ENCODE measurements around the gene ZNF646. TPM values are rescaled to one million over a fixed set of nuclear protein-coding genes. Genes with fewer than 3 reads are reported as not detected.

ZNF646 gene
- total and polyA plus RNA-seq, 2 experiments from 2014 or later: 4.8 to 9.1 TPM

DNA sequence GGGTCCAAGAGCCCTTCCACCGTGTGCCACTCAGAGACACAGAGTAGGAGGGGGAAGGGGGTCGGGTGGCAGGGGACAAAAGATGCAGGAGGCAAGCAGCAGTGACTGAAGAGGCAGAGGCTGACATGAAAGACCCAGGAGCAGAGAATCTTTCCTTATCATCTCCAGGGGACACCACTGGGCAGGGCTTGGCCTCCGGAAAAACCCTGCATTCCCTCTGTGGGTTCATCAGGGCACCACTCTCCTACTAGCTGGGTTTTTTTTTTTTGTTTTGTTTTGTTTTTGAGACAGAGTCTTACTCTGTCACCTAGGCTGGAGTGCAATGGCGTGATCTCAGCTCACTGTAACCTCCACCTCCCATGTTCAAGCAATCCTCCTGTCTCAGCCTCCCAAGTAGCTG, 42.9 kb upstream of the ZNF646 start:
- WGBS (ENCODE audit: low lambda C conversion rate, missing lambda C conversion rate): 75% methylated on average over 4 of the region's 4 CpGs
- H3K4me2 ChIP-seq: no peak overlapping the region
- no peak overlapping the region for H2AFZ ChIP-seq
- H3K36me3 ChIP-seq (replicated peaks; ENCODE audit: insufficient read depth, low read depth): no peaks in the 10 kb centered on the region
- peaks cover 7% of the 10 kb centered on the region for H4K20me1 ChIP-seq (ENCODE audit: insufficient read depth, poor library complexity, severe bottlenecking)
- no peak for DNase-seq (ENCODE audit: low spot score)
- H3K9me2 ChIP-seq (replicated peaks; ENCODE audit: insufficient read depth): no peaks in the 10 kb centered on the region
- H3K9me3 ChIP-seq (ENCODE audit: low read depth): no peaks in the 10 kb centered on the region
- H3K27ac ChIP-seq: no peak overlapping the region
- H3K79me2 ChIP-seq: peaks cover 13% of the 10 kb centered on the region
- no peak overlapping the region for H3K4me3 ChIP-seq
- no peaks in the 10 kb centered on the region for H3K27me3 ChIP-seq
- no peaks in the 10 kb centered on the region for H3K4me1 ChIP-seq (ENCODE audit: insufficient read depth)
- no peak for TF ChIP-seq EZH2 (IDR thresholded peaks at IDR 0.05; ENCODE audit: borderline replicate concordance)
- TF ChIP-seq EZH2phosphoT487 (IDR thresholded peaks at IDR 0.05; ENCODE audit: low read depth, severe bottlenecking, unreplicated experiment): no peak
- no peak for TF ChIP-seq CTCF (IDR thresholded peaks at IDR 0.05; ENCODE audit: poor library complexity)

- Histone ChIP-seq H3K4me1 (ENCODE audit: insufficient read depth) (no peaks in the 10 kb centered on the region), H3K4me2 (peak within 1 kb of the TSS; percentile 83), H3K9me2 (replicated peaks; ENCODE audit: insufficient read depth) (no peaks in the 10 kb centered on the region), H4K20me1 (ENCODE audit: insufficient read depth, poor library complexity, severe bottlenecking) (peaks cover 7% of the 10 kb centered on the region), H3K4me3 (peak within 1 kb of the TSS; percentile 82), H3K36me3 (replicated peaks; ENCODE audit: insufficient read depth, low read depth) (no peaks in the 10 kb centered on the region), H3K9me3 (ENCODE audit: low read depth) (no peaks in the 10 kb centered on the region), H2AFZ (peak within 1 kb of the TSS; percentile 70), H3K27me3 (no peaks in the 10 kb centered on the region), H3K79me2 (peaks cover 13% of the 10 kb centered on the region), H3K27ac (peak within 1 kb of the TSS; percentile 97)
- peak; percentile 97 for DNase-seq (ENCODE audit: low spot score)
- TF ChIP-seq EZH2 (IDR thresholded peaks at IDR 0.05; ENCODE audit: borderline replicate concordance) (no peak), EZH2phosphoT487 (IDR thresholded peaks at IDR 0.05; ENCODE audit: low read depth, severe bottlenecking, unreplicated experiment) (no peak), CTCF (IDR thresholded peaks at IDR 0.05; ENCODE audit: poor library complexity) (no peak)
- WGBS (ENCODE audit: low lambda C conversion rate, missing lambda C conversion rate): under 1% methylated on average over 66 of the region's 75 CpGs
Measured at GRCh38 chr16:31032736-31033708, 41.2 kb upstream of the ZNF646 start, which contains the start of gene STX4. Gene STX4, plus strand, starts transcription at chr16:31033558. Its CDS starts 248 bp downstream, at chr16:31033806.

DNA sequence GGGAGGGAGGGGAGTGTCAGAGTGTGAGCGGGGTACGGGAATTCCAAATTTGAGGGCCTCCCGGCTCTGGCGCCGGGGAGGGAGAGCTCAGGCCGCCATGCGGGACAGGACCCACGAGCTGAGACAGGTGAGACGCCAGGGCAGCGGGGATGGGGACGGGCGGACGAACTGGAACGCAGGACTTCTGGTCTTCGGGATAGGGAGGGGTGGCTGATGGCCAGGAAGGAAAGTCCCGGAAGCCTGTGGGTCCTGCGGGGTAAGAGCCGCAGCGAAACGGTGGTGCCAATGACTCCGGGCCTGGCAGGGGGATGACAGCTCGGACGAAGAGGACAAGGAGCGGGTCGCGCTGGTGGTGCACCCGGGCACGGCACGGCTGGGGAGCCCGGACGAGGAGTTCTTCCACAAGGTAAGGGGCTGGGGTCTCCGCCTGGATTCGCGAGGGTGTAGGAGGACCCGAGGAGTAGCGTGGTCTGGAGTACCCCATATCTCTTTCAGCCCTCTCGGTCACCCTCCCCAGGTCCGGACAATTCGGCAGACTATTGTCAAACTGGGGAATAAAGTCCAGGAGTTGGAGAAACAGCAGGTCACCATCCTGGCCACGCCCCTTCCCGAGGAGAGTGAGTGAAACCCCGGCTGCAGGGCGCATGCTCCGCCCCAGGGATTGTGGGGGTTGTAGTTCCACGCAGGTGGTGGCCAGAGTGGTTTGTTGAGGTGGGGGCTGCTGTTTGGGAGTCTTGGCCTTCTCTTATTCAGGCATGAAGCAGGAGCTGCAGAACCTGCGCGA, 40.3 kb upstream of the ZNF646 start:
- peak overlapping the region; percentile 82 for H3K4me3 ChIP-seq
- peaks cover 13% of the 10 kb centered on the region for H3K79me2 ChIP-seq
- peak overlapping the region; percentile 79 for H3K4me2 ChIP-seq
- peak overlapping the region; percentile 43 for H2AFZ ChIP-seq
- H4K20me1 ChIP-seq (ENCODE audit: insufficient read depth, poor library complexity, severe bottlenecking): peaks cover 7% of the 10 kb centered on the region
- no peaks in the 10 kb centered on the region for H3K27me3 ChIP-seq
- no peaks in the 10 kb centered on the region for H3K9me2 ChIP-seq (replicated peaks; ENCODE audit: insufficient read depth)
- TF ChIP-seq CTCF (IDR thresholded peaks at IDR 0.05; ENCODE audit: poor library complexity) (no peak), EZH2phosphoT487 (IDR thresholded peaks at IDR 0.05; ENCODE audit: low read depth, severe bottlenecking, unreplicated experiment) (no peak), EZH2 (IDR thresholded peaks at IDR 0.05; ENCODE audit: borderline replicate concordance) (no peak)
- no peaks in the 10 kb centered on the region for H3K36me3 ChIP-seq (replicated peaks; ENCODE audit: insufficient read depth, low read depth)
- H3K4me1 ChIP-seq (ENCODE audit: insufficient read depth): no peaks in the 10 kb centered on the region
- H3K27ac ChIP-seq: peak overlapping the region; percentile 85
- 2% methylated on average over 33 of the region's 47 CpGs for WGBS (ENCODE audit: low lambda C conversion rate, missing lambda C conversion rate)
- peak; percentile 96 for DNase-seq (ENCODE audit: low spot score)
- H3K9me3 ChIP-seq (ENCODE audit: low read depth): no peaks in the 10 kb centered on the region
